ENCODE data around the gene FOSL2. TPM values are rescaled to one million over a fixed set of nuclear protein-coding genes. Genes with fewer than 3 reads are reported as not detected.

Gene FOSL2
- total RNA-seq, 4 donors from 2014 or later: 46.2 to 239 (median 207) TPM

GRCh38 chr2:28407131-28407975 lies 14.7 kb downstream of the FOSL2 start:
- Histone ChIP-seq H3K9me3 (no peaks in the 10 kb centered on the region), H3K36me3 (peaks cover 0 to 100% (median 0%) of the 10 kb centered on the region in 3 donors), H3K27ac (peak overlapping the region; percentile 22 to 71 (median 36)), H3K4me3 (no peak overlapping the region), H3K4me1 (peaks cover 0 to 59% (median 0%) of the 10 kb centered on the region in 4 donors), H3K27me3 (no peaks in the 10 kb centered on the region)
- peak in 1 of 3 donors; percentile 48 for DNase-seq
- TF ChIP-seq POLR2A (IDR thresholded peaks at IDR 0.05) (no peak), CTCF (IDR thresholded peaks at IDR 0.05) (no peak)

- TF ChIP-seq CTCF (IDR thresholded peaks at IDR 0.05): no peak
- no peak for TF ChIP-seq POLR2A (IDR thresholded peaks at IDR 0.05)
- peak in 1 of 3 donors; percentile 46 for DNase-seq
- Histone ChIP-seq H3K27me3 (no peaks in the 10 kb centered on the region), H3K9me3 (no peaks in the 10 kb centered on the region), H3K4me3 (no peak overlapping the region), H3K27ac (peak overlapping the region in 2 of 4 donors; percentile 71 to 76), H3K4me1 (peaks cover 0 to 59% (median 0%) of the 10 kb centered on the region in 4 donors), H3K36me3 (peaks cover 0 to 100% (median 0%) of the 10 kb centered on the region in 3 donors)
Measured at GRCh38 chr2:28407976-28408690, 15.5 kb downstream of the FOSL2 start.

- Histone ChIP-seq H3K27ac (peak overlapping the region; percentile 55 to 79 (median 69)), H3K36me3 (peaks cover 0 to 100% (median 0%) of the 10 kb centered on the region in 3 donors), H3K4me3 (no peak overlapping the region), H3K27me3 (no peaks in the 10 kb centered on the region), H3K4me1 (peaks cover 0 to 61% (median 0%) of the 10 kb centered on the region in 4 donors), H3K9me3 (no peaks in the 10 kb centered on the region)
- TF ChIP-seq POLR2A (IDR thresholded peaks at IDR 0.05) (no peak), CTCF (IDR thresholded peaks at IDR 0.05) (no peak)
- peak; percentile 56 to 87 (median 59) for DNase-seq
Measured at GRCh38 chr2:28408764-28409599, 16.3 kb downstream of the FOSL2 start.

- peaks cover 0 to 98% (median 0%) of the 10 kb centered on the region in 3 donors for H3K36me3 ChIP-seq
- H3K9me3 ChIP-seq: no peaks in the 10 kb centered on the region
- TF ChIP-seq POLR2A (IDR thresholded peaks at IDR 0.05): no peak
- no peak for TF ChIP-seq CTCF (IDR thresholded peaks at IDR 0.05)
- no peak overlapping the region for H3K4me3 ChIP-seq
- no peaks in the 10 kb centered on the region for H3K27me3 ChIP-seq
- peaks cover 0 to 57% (median 0%) of the 10 kb centered on the region in 4 donors for H3K4me1 ChIP-seq
- peak overlapping the region; percentile 55 to 79 (median 70) for H3K27ac ChIP-seq
- DNase-seq: peak in 1 of 3 donors; percentile 16
Measured at GRCh38 chr2:28411166-28411755, 18.6 kb downstream of the FOSL2 start.

Measured in Peyer's patch (tissue), 4 donors.